Neutrophil (primary cell): ENCODE measurements around the gene NHERF1.

Source experiments
- H3K27ac ChIP-seq: fragments of 200-600 bp; sonication (generic); 2 replicates; pipeline ENCODE4 v1.5.1; 2016; ENCODE audit warnings: mild to moderate bottlenecking, moderate library complexity
- H3K27me3 ChIP-seq: fragments of 200-600 bp; sonication (generic); 2 replicates; pipeline ENCODE4 v1.6.0; 2016; ENCODE audit warnings: mild to moderate bottlenecking
- H3K36me3 ChIP-seq: fragments of 200-600 bp; sonication (generic); 2 replicates; pipeline ENCODE4 v1.5.1; 2017
- H3K4me1 ChIP-seq, 2 experiments: fragments of 200-600 bp in 1 of 2; sonication (generic) in 1 of 2; 1 replicate in 1 of 2; 2 replicates in 1 of 2; pipeline versions ENCODE4 v1.5.1 to v1.6.1; 2013 to 2016; ENCODE audit warnings: low read depth in 1 of 2, low read length in 1 of 2, mild to moderate bottlenecking in 1 of 2, moderate library complexity in 1 of 2; ENCODE audit not compliant: control insufficient read depth in 1 of 2, insufficient read depth in 1 of 2
- H3K4me3 ChIP-seq, 2 experiments: fragments of 200-600 bp in 1 of 2; sonication (generic) in 1 of 2; 1 replicate in 1 of 2; 2 replicates in 1 of 2; pipeline ENCODE4 v1.5.1; 2013 to 2016; ENCODE audit warnings: low read depth in 1 of 2, low read length in 1 of 2, mild to moderate bottlenecking in 1 of 2, moderate library complexity in 1 of 2
- H3K9me3 ChIP-seq: fragments of 200-600 bp; sonication (generic); 2 replicates; pipeline ENCODE4 v1.5.1; 2016
- TF ChIP-seq, protein P1 (sequence below): fragments of 200-600 bp; sonication (generic); IDR thresholded peaks from 2 replicates; pipeline ENCODE4 v1.5.1; 2016; ENCODE audit warnings: antibody characterized with exemption

Gene NHERF1

GRCh38 chr17:74759941-74760340, 11.5 kb downstream of the NHERF1 start:
- H3K9me3 ChIP-seq = no peaks in the 10 kb centered on the region
- H3K36me3 ChIP-seq = peaks cover 39% of the 10 kb centered on the region
- TF ChIP-seq, protein P1, sequence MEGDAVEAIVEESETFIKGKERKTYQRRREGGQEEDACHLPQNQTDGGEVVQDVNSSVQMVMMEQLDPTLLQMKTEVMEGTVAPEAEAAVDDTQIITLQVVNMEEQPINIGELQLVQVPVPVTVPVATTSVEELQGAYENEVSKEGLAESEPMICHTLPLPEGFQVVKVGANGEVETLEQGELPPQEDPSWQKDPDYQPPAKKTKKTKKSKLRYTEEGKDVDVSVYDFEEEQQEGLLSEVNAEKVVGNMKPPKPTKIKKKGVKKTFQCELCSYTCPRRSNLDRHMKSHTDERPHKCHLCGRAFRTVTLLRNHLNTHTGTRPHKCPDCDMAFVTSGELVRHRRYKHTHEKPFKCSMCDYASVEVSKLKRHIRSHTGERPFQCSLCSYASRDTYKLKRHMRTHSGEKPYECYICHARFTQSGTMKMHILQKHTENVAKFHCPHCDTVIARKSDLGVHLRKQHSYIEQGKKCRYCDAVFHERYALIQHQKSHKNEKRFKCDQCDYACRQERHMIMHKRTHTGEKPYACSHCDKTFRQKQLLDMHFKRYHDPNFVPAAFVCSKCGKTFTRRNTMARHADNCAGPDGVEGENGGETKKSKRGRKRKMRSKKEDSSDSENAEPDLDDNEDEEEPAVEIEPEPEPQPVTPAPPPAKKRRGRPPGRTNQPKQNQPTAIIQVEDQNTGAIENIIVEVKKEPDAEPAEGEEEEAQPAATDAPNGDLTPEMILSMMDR = no peak
- peak overlapping the region; percentile 73 for H3K27ac ChIP-seq
- H3K4me3 ChIP-seq = peak overlapping the region; percentile 39 to 55
- H3K27me3 ChIP-seq = no peaks in the 10 kb centered on the region
- H3K4me1 ChIP-seq = peaks cover 74 to 81% of the 10 kb centered on the region in 2 experiments

GRCh38 chr17:74760404-74761105, 12.1 kb downstream of the NHERF1 start:
- H3K9me3 ChIP-seq = no peaks in the 10 kb centered on the region
- peak overlapping the region in 1 of 2 experiments; percentile 55 for H3K4me3 ChIP-seq
- no peaks in the 10 kb centered on the region for H3K27me3 ChIP-seq
- TF ChIP-seq, protein P1 = no peak
- H3K27ac ChIP-seq = peak overlapping the region; percentile 73
- peaks cover 68 to 76% of the 10 kb centered on the region in 2 experiments for H3K4me1 ChIP-seq
- H3K36me3 ChIP-seq = peaks cover 38% of the 10 kb centered on the region

GRCh38 chr17:74761419-74761818, 13.0 kb downstream of the NHERF1 start:
- TF ChIP-seq, protein P1 = no peak
- H3K9me3 ChIP-seq = no peaks in the 10 kb centered on the region
- no peak overlapping the region for H3K27ac ChIP-seq
- peaks cover 47% of the 10 kb centered on the region for H3K36me3 ChIP-seq
- no peaks in the 10 kb centered on the region for H3K27me3 ChIP-seq
- peaks cover 61 to 69% of the 10 kb centered on the region in 2 experiments for H3K4me1 ChIP-seq
- no peak overlapping the region for H3K4me3 ChIP-seq

GRCh38 chr17:74761931-74762330, 13.5 kb downstream of the NHERF1 start:
- Histone ChIP-seq H3K4me3 (no peak overlapping the region), H3K4me1 (peaks cover 56 to 64% of the 10 kb centered on the region in 2 experiments), H3K27ac (no peak overlapping the region), H3K9me3 (no peaks in the 10 kb centered on the region), H3K27me3 (no peaks in the 10 kb centered on the region), H3K36me3 (peaks cover 52% of the 10 kb centered on the region)
- TF ChIP-seq, protein P1 = no peak

- Histone ChIP-seq H3K36me3 (peaks cover 70% of the 10 kb centered on the region), H3K27ac (peak overlapping the region; percentile 24), H3K4me1 (peaks cover 37 to 45% of the 10 kb centered on the region in 2 experiments)
These were observed 15.3 kb downstream of the NHERF1 start for GRCh38 chr17:74763565-74764387.

More at GRCh38 chr17:74763565-74764387, 15.3 kb downstream of the NHERF1 start:
- Histone ChIP-seq H3K9me3 (no peaks in the 10 kb centered on the region), H3K27me3 (no peaks in the 10 kb centered on the region), H3K4me3 (no peak overlapping the region)
- TF ChIP-seq, protein P1 = no peak
